Colon (tissue), 2 donors: ENCODE measurements around the gene IGDCC3.
"Not testable (repeated sequence)": the region's sequence is repeated elsewhere in the genome, so short reads cannot be mapped to it uniquely, and the experiment has no call there.

ENCODE experiments used
- FAIRE-seq: peaks from 2 replicates; lab custom pipeline; 2012; peaks lifted over from hg19 to GRCh38; lab: Jason Lieb, UNC
- donor health status: control.
- donor health status: control.

IGDCC3 gene

DNA sequence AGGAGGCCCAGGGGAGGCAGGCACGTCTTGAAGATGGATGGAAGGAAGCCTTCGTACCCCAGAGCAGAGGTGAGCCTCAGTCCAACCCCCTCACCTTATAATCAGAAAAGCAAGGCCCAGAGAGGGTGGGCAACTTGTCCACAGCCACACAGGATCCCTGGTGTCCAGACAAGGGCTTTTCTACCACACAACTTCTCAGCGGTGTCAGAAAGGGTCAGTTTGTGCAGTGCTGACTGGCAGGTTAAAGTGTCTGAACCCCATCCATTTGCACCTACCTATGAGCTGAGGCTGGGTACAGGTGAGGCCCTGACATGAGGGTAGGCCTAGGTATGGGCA is 8.6 kb downstream of the IGDCC3 start:
- FAIRE-seq = no peak

DNA sequence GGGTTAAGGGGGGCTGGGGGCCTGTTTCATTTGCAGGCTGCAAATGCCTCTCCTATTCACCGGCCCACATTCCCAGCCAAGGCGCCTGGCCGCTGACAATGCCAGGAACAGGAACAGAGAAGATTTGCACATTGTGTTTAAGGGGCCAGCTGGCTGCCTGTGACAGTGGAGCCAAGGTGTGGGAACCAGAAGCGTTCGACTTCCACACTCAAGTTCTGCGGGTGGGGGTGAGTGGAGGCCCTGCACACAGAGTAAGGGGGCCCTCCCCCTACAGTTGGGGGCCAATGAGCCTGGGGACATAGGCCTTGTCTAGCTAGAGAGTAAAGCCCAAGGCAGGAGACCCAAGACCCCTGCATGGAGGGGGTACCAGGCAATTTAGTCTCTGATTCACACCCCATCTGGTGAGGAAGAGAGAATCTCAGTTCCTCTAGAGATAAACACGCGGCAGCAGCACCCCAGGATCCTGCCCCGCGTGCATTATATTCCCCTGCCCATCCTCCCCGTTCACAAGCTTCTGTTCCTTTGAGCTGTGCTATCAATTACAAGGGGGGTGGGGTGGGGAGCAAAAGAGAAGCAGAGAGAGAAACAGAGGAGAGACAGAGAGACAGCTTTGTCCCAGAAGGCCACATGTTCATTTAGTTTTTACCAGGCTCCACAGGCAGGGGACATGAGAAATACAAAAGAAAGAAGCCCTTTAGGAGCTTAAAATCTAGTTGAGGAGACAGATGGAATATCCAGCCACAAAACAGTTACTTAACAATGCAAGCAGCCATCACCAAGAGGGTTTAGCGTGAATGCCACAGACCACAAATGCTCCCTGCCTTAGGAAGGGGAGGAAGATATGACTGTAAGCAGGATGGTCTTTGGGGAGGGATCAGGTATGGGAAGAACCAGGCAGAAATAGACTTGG is 9.2 kb downstream of the IGDCC3 start:
- no peak for FAIRE-seq

DNA sequence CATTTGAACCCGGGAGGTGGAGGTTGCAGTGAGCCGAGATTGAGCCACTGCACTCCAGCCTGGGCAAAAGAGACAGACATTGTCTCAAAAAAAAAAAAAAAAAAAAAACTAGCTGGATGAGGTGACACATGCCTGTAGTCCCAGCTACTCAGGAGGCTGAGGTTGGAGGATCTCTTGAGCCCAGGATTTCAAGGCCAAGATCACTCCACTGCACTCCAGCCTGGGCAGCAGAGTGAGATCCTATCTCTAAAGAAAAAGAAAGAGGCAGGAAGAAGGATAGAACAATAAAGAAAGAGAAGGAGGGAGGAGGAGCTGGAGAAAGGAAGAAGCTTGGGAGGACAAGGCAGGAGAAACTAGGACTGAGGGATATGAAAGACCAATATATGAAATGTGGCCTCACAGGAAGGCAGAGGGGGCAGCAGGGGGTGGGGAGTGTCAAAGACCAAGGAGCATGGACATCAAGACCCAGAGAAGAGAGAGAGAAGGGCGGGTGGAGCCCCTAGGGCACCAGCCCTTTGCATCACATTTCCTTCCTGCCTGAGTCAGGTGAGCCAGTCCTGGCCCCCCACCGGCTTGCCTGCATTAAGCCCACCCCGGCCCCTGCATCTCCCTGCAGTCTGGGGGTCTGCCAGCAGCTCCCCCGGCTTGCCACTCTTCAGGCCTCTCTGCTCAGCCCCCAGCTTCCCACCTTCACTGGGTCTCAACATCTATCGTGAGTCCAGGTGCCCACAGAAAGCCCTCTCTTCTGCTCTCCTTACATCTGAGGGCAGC is 11.5 kb downstream of the IGDCC3 start:
- no peak for FAIRE-seq

DNA sequence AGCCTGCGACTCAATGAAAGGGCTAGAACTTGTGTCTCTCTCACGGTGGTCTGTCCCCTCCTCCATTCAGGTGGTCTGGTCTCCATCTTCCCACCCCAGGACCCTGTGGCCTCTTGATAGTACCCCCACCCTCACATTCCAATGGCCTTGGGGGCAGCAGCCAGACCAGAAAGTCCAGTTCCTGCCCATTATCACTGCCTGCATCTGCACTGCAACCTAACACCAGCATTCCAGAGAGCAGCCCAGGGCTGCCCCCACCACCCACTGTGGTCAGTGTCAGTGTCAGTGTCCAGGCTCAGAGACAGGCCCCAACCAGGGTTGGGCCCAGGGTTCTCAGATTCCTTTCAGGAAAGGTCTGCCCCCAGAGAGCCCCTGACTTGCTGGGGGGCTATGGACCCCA is 12.6 kb downstream of the IGDCC3 start:
- FAIRE-seq = no peak

DNA sequence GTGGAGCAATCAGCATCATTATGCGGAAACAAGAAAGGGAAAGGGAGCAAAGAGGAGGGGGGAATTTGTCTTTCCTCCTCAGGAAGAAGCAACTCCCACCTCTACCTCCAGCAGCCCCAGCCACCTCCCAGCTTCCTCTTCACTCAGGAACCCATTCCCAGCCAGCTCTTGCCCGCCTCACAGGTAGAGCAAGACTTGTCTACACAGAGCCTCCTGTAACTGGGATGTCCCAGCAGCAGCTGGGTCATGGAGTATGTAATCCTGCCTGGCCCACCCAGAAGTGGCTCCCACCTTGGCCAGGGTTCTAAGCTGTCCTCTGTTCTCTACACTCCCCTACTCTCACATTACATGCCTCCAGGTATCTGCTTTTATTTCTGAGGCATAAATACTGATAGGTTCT is 14.0 kb downstream of the IGDCC3 start:
- no peak for FAIRE-seq

DNA sequence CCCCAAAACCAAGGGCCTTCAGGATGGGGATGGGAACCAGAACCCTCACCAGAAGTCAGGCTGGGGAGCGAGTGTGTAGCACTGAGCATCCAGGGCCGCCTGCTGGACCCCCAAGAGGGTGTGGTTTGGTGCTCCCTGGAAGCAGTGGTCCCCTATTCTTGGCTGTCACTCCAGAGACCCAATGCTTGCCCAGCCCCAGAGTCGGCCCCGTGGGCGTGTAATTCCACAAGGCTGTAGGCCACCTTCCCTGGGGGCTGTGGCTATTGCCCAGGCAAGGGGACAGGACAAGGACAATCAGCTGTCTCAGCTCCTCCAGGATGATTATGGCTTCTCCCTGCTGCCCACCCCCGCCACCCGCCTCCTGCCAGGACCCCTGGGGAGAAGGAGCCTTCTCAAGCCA is 14.5 kb downstream of the IGDCC3 start:
- no peak for FAIRE-seq

DNA sequence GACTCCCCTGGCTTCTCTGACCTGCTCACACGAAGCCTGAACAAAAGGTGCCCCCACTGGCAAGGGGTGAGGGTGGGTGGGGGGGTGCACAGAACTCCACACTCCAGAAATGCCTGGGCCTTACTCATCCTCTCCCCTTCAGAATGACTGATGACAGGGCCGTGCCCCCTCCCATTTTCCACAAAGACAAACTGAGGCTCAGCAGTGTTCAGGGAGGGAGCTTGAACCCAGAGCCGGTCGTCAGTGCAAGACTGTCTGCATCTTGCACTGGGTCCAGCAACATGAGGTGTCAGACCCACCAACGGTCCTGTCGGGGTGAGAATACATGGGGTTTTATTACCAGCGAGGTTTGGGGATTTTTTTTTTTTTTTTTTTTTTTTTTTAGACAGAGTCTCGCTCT is 15.3 kb downstream of the IGDCC3 start:
- FAIRE-seq = no peak

DNA sequence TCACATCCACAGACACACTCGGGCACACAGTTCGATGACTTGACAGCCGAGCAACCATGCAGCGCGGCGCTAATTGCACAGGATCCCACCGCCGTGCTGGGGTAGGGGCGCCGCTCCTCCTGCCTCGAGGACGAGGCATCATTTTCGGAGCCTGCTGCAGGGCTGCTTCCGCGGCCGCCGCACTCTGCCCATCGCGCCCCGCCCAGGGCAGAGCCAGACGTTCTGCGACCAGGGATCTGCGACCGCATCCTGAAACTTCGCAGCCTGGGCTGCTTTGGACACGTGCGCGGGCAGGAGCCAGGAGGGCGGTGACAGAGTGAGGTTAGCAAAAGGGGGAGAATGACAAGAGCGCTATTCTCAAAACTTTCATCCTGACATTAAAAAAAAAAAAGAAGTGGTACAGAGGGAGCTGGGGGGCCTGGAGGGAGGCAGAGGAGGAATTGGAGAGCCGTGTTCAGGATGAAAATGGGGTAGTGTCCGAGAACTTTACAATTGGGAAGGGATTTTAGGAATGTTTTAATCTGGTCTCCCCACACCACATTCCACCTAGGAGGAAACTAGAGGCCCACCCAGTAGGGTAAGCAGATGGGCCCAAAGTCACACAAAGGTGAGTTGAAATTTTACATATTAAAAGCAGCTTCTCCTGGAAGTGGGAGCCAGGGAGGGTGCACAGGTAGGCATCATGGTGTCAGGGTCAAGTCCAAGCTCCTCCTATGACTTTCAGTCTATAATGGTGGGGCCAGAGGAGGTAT is 15.9 kb downstream of the IGDCC3 start:
- FAIRE-seq = no peak

DNA sequence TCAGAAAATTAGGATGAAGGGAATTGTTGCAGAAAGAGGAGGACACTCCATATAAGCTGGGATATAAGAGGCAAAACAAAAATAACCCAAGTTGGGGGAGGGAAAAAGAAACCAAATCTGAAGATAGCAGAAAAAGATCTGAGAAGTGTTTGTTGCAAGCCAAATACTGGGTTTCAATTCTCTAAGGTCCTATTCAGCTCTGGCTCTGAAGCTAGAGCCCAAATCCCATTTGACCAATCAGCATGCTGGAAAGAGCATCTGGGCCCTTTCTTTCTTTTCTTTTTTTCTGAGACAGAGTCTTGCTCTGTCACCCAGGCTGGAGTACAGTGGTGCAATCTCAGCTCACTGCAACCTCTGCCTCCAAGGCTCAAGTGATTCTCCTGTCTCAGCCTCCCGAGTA is 17.3 kb downstream of the IGDCC3 start:
- FAIRE-seq = no peak

DNA sequence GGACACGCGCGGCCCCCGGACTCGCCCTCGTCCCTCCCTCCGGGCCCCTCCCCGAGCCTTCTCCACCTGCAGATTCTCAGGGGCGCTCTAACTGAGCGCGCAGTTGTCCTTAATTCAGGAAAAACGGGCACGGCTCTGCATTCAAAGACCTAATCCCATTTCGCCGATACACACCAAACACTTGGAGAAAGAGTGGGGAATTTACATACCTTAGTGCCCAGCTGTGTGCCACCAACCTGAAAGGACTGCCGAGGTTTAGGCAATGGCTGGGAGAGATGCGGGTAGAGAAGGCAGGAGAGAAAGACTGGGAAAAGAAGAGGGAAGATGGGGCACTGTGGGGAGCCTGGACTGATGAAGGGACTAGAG is 21.8 kb downstream of the IGDCC3 start:
- no peak for FAIRE-seq

- no peak for FAIRE-seq
These were observed 22.4 kb downstream of the IGDCC3 start for GRCh38 chr15:65355173-65355987.

DNA sequence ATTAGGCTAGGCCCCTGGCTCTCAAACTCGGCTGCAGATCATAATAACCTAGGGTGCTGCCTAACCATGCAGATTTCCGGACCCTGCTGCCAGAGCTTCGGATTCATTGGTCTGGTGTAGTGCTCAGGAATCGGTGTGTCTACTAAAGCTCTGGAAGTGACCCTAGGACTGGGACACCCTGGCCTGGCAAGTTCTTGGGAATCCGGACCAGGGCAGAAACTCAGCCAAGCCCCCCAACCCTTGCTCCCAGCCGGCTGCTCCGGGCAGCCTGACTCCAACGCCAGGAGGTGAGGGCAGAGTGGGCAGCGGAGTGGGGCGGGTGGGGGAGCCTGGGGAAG is 23.0 kb downstream of the IGDCC3 start:
- FAIRE-seq = no peak

DNA sequence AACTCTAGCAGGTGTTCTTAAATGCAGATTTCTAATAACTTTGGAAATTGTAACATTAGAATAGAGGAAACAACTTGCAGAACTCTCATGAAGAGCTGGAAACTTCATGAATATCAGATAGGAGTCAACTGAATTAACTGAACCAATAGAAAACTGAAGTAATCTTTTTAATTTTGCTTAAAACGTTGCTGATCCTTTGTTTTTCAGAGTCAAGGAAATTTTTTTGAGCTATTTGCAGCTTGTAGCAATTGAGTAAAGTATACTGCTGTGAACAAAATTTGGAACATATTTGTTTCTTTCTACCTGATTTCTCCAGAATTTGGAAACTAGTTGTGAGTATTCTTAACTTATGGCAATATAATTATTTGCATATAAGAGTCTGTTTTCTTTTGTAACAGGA is 25.8 kb downstream of the IGDCC3 start:
- FAIRE-seq = not testable (repeated sequence)

- FAIRE-seq = no peak
These were observed 28.5 kb downstream of the IGDCC3 start for GRCh38 chr15:65349338-65349737.

DNA sequence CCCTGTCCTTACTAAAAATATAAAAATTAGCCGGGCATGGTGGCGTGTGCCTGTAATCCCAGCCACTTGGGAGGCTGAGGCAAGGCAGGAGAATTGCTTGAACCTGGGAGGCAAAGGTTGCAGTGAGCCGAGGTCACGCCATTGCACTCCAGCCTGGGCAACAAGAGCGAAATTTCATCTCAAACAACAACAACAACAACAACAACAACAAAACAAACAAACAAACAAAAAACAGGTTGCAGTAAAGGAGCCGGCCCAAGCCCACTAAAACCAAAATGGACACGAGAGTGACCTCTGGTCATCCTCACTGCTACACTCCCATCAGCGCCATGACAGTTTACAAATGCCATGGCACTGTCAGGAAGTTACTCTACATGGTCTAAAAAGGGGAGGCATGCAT is 30.0 kb downstream of the IGDCC3 start:
- not testable (repeated sequence) for FAIRE-seq

- FAIRE-seq = no peak
These were observed 30.8 kb downstream of the IGDCC3 start for GRCh38 chr15:65346856-65347598.

DNA sequence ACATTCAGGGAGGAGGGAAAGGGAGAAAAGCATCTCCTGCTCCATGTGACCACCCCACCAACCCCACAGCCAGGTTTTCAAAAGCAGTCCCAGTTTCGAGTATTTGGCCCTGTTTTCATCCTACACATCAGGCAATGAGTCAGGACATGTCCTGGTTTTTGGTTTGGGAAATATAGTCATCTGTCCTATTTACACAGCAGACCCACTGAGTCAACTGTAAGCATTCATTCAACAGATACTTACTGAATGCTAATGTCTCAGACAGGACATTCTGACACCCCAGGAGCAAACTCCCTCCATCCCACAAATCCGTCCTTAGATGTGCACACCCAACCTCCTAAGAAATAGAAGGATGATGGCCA is 32.9 kb downstream of the IGDCC3 start:
- no peak for FAIRE-seq

DNA sequence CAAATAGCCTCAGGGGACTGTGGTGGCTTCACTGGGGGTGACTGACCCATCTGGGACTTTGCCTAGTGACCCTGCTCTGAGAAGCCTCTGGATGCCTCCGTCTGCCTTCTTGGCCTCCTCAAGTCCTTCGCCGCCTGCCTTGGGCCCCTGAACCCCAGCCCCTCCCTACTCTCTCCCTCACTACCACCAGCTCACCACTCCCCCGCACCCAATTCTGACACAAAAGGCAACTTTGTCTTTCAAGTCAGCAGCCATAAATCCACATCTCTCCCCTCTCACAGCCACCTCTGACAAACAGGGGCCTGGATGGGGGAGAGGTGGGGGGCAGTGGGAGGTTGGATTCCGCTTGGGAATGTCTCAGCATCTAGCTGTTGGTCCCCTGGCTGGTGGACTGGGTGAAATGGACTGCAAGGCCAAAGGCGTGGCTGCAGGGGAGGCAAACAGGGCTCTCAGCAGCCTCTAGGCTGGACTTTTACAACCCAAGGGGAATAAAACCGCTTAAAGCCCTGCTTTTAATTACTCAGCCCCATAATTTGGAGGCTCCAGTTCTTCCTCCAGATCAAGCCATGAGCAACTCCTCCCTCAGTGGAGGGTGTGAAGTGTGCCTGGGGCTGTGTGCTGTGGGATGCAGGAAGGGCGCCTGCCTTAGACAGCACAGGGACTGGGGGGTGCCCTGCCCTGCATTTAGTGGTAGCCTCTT is 33.4 kb downstream of the IGDCC3 start:
- FAIRE-seq = no peak

GRCh38 chr15:65343374-65343981 is 34.3 kb downstream of the IGDCC3 start:
- no peak for FAIRE-seq

GRCh38 chr15:65342493-65342892 is 35.3 kb downstream of the IGDCC3 start:
- FAIRE-seq = no peak
